Osteocyte (in vitro differentiated cells): ENCODE results near the gene LRRK1. TPM values are rescaled to one million over a fixed set of nuclear protein-coding genes. Genes with fewer than 3 reads are reported as not detected.

ENCODE experiments used
- DNase-seq: peaks from one replicate; pipeline ENCODE4 v3.0.0; 2021; ENCODE audit warnings: mixed read lengths; ENCODE audit not compliant: unreplicated experiment; ENCODE audit errors: extremely low spot score
- H3K27ac Mint-ChIP-seq: one replicate; pipeline ENCODE4 v1.8.0; 2021; ENCODE audit warnings: mild to moderate bottlenecking, mixed read lengths; ENCODE audit not compliant: unreplicated experiment
- H3K27me3 Mint-ChIP-seq: one replicate; pipeline ENCODE4 v1.8.0; 2021; ENCODE audit warnings: mixed read lengths; ENCODE audit not compliant: unreplicated experiment
- H3K36me3 Mint-ChIP-seq: one replicate; pipeline ENCODE4 v1.8.0; 2021; ENCODE audit warnings: mixed read lengths; ENCODE audit not compliant: unreplicated experiment
- H3K4me1 Mint-ChIP-seq: one replicate; pipeline ENCODE4 v1.8.0; 2021; ENCODE audit warnings: mixed read lengths; ENCODE audit not compliant: unreplicated experiment
- H3K4me3 Mint-ChIP-seq: one replicate; pipeline ENCODE4 v1.8.0; 2021; ENCODE audit warnings: mild to moderate bottlenecking, moderate library complexity, mixed read lengths; ENCODE audit not compliant: unreplicated experiment
- H3K9me3 Mint-ChIP-seq: one replicate; pipeline ENCODE4 v1.8.0; 2021; ENCODE audit warnings: mixed read lengths; ENCODE audit not compliant: unreplicated experiment
- total RNA-seq: library from RNA; stranded (reverse); gene quantifications from 2 replicates; pipeline ENCODE4 v1.2.1, GENCODE V29; 2021
- TF ChIP-seq, protein P1 (sequence below): fragments of 200-600 bp; sonication (generic); IDR thresholded peaks from 2 replicates; pipeline ENCODE4 v1.5.0; 2021; ENCODE audit warnings: antibody characterized with exemption, mild to moderate bottlenecking, moderate library complexity

LRRK1 gene
- total RNA-seq, 1 donor from 2014 or later: 10.8 TPM

DNA sequence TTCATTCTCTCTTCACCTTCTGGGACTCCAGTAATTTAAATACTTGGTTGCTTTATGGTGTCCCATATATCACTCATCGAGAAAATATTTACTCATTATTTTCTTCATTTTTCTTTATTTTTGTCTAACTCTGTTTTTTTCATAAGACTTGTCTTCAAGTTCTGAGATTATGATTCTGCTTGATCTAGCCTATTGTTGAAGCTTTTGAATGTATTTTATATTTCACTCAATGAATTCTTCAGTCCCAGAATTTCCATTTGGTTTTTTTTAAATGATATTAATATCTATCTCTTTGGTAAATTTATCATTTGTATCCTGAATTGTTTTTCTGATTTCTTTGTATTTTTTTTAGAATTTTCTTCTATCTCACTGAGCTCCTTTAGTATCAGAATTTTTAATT is 117.0 kb downstream of the LRRK1 start:
- H3K36me3 Mint-ChIP-seq: peaks cover 46% of the 10 kb centered on the region
- TF ChIP-seq, protein P1, sequence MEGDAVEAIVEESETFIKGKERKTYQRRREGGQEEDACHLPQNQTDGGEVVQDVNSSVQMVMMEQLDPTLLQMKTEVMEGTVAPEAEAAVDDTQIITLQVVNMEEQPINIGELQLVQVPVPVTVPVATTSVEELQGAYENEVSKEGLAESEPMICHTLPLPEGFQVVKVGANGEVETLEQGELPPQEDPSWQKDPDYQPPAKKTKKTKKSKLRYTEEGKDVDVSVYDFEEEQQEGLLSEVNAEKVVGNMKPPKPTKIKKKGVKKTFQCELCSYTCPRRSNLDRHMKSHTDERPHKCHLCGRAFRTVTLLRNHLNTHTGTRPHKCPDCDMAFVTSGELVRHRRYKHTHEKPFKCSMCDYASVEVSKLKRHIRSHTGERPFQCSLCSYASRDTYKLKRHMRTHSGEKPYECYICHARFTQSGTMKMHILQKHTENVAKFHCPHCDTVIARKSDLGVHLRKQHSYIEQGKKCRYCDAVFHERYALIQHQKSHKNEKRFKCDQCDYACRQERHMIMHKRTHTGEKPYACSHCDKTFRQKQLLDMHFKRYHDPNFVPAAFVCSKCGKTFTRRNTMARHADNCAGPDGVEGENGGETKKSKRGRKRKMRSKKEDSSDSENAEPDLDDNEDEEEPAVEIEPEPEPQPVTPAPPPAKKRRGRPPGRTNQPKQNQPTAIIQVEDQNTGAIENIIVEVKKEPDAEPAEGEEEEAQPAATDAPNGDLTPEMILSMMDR: no peak
- H3K27me3 Mint-ChIP-seq: no peaks in the 10 kb centered on the region
- H3K4me3 Mint-ChIP-seq: no peak overlapping the region
- H3K4me1 Mint-ChIP-seq: no peaks in the 10 kb centered on the region
- DNase-seq: no peak
- H3K27ac Mint-ChIP-seq: no peak overlapping the region
- H3K9me3 Mint-ChIP-seq: peaks cover 27% of the 10 kb centered on the region

DNA sequence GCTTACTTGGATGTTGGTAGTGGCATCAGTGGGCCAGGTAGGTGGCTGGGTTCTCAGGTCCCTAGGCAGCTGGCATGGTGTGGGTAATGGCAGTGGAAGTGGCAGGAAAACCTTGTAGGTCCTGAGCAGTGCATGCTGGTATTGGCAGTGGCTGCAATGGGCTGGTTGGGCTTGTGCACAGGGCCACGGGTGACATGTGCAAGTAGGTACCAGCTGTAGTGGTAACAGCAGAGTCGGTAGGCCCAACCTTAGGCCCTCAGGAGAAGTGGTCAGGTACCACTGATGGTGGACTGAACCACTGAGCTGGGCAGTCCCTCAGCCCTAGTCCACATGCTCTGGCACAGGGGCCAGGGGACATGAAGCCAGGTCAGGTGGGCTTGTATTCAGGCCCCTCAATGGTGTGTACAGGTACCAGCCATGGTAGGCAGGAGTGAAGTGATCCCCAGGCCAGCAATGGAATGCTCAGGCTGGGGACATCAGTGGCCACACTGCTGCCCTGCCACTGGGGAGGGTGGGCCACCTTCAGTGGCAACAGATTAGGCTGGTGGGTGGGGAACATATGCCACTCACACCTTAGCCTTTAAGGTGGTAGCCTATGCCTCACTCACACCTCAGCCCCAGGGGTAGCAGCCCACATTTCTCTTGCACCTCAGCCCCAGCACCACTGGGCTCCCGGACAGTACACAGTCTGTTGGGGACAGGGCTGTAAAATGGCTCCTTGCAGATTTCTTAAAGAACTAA is 118.1 kb downstream of the LRRK1 start:
- Mint-ChIP-seq H3K4me3 (no peak overlapping the region), H3K36me3 (peaks cover 50% of the 10 kb centered on the region), H3K27me3 (no peaks in the 10 kb centered on the region), H3K9me3 (peaks cover 32% of the 10 kb centered on the region), H3K4me1 (no peaks in the 10 kb centered on the region), H3K27ac (no peak overlapping the region)
- TF ChIP-seq, protein P1: no peak
- peak; percentile 77 for DNase-seq

DNA sequence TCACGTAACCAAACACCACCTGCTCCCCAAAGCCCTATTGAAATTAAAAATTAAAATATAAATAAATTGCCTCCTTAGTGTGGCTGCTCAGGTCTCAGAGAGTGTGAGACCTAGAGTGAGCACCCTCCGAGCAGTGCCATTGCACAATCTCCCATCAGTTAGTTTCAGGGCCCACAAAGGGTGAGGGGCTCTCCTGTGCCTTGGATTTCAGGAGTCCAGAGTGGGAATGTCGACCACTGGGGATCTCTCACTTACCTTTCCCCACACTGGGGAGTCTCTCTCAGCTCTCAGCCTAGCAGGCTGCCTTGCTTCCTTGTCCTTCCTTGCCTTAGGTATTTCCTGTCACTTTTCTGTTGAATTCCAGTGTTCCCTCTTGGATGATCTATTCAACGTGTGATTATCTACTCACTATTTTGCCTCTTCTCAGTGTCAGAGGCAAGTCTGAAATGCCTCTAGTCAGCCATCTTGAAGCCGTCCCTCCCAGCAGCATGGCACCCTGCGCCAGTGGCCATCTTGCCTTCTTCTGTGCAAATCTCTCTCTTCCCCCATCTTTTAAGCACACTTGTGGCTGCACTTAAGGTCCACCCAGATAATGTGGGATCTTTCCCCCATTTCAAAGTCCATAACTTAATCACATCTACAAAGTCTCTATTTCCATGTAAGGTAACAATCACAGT is 119.3 kb downstream of the LRRK1 start:
- TF ChIP-seq, protein P1: no peak
- no peaks in the 10 kb centered on the region for H3K4me1 Mint-ChIP-seq
- H3K4me3 Mint-ChIP-seq: no peak overlapping the region
- peaks cover 43% of the 10 kb centered on the region for H3K36me3 Mint-ChIP-seq
- H3K27ac Mint-ChIP-seq: no peak overlapping the region
- peaks cover 32% of the 10 kb centered on the region for H3K9me3 Mint-ChIP-seq
- no peaks in the 10 kb centered on the region for H3K27me3 Mint-ChIP-seq
- no peak for DNase-seq

DNA sequence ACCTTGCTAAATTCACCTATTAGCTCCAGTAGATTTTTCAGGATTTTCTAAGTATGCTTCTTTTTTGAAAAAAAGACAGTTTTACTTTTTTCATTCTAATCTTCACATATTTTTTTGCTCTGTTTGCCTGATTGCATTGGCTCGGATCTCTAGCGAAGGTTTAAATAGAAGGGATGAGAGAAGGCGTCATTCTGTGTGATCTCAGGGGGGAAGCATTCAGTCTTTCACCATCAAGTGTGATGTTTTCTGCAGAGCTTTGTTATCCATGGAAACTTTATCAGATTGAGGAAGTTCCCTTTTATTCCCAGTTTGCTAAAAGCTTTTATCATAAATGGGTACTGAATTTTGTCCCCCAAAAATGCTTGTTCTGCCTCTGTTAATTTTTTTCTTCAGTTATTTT is 120.3 kb downstream of the LRRK1 start:
- Mint-ChIP-seq H3K27ac (no peak overlapping the region), H3K4me1 (no peaks in the 10 kb centered on the region), H3K9me3 (peaks cover 27% of the 10 kb centered on the region), H3K27me3 (no peaks in the 10 kb centered on the region), H3K36me3 (peaks cover 35% of the 10 kb centered on the region), H3K4me3 (no peak overlapping the region)
- DNase-seq: no peak
- TF ChIP-seq, protein P1: no peak

DNA sequence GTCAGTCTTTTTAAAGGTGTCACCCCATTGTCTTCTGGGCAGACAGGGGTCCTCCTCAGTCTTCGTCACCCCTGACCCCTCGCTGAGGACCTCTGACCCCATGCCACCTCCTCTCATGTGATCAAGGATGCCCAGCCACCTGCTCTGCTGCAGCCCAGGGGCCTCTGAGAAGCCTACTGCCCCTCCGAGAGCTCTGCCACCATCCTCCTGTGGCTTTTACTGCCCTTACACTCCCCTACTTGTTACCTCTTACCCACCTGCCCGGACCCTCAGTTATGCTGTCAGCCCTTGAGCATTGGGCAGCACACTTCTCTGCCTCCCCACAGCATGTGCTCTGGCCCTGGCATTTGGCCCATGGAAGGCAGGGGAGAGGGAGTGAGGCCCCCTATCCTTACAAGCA is 123.2 kb downstream of the LRRK1 start:
- peaks cover 24% of the 10 kb centered on the region for H3K36me3 Mint-ChIP-seq
- no peak overlapping the region for H3K27ac Mint-ChIP-seq
- TF ChIP-seq, protein P1: no peak
- peaks cover 3% of the 10 kb centered on the region for H3K4me1 Mint-ChIP-seq
- H3K4me3 Mint-ChIP-seq: no peak overlapping the region
- DNase-seq: no peak
- no peaks in the 10 kb centered on the region for H3K27me3 Mint-ChIP-seq
- peaks cover 4% of the 10 kb centered on the region for H3K9me3 Mint-ChIP-seq
